NCI-H69 (cell line): ENCODE data around the gene LYPD1.

Experiments used
- DNase-seq: peaks from one replicate; lab custom pipeline; 2025; lab: John Stamatoyannopoulos, UW

LYPD1 gene

GRCh38 chr2:132668189-132668823 lies 1.7 kb downstream of the LYPD1 start:
- no peak for DNase-seq

DNA sequence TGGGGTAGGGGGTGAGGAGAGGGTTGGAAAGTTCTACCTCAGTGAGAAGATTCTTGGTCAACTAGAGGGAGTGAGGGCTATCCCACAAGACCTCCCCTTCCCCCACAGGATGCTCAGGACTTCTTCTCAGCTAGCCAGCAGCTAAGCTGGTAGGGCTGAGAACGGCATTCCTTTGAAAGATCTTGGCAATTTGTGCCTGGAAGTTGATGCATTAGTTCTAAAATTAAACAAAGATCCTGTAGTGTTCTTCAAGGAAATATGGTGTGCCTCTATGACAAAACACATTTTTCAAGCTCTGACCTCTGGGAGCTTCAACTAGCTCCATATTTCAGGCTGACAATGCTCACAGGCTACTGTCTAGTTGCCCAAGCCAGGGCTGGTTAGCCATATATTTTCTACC lies 2.3 kb downstream of the LYPD1 start:
- no peak for DNase-seq

DNA sequence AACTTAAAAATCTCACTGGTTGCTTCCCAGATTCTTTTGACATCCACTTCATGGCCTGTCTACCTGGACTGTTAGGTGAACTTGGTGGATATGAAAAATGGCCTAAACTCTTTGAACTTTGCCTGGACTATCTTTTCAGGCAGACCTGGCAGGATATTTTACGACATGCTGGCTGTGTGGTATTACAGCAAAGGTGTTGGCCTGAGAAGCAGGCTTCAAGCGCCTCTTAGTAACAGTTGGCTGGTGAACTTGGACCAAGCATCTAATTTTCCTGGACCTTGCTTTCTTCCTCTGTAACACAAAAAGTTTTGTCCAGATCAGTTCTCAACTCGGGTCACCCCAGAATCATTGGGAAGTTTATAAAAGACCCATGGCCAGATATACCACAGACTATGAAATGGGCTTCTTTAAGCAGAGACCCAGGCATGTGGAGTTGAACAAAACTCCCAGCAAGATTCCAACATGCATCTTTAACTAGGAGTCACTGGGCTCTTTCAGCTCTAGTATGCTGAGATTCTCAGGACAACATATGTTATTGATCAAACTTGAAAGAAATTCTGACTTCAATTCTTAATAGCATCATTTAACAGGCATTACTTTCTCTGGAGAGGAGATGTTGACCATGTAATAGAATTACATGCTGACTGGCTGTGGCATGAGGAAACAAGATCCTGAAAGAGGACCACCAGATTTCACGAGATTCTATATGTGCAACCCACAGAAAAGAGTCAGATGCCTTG lies 4.4 kb downstream of the LYPD1 start:
- no peak for DNase-seq

DNA sequence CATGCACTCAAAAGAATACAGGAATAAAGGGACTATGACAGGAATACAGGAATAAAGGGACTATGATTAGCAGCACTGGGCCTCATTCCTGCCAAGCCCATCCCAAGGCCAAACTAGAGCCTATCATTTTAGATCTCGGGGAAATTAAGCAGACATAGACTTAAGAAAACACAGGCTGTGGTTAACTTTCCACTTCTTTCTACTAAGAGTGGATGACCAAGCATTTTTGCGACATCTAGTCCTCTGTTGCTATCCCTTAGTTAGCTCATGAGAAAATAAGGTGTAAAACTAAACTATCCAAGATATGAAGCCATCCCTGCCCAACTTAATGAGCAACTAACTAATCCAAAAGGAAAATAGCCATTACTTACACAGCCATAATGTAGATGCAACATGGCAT lies 5.9 kb downstream of the LYPD1 start:
- DNase-seq = no peak

DNA sequence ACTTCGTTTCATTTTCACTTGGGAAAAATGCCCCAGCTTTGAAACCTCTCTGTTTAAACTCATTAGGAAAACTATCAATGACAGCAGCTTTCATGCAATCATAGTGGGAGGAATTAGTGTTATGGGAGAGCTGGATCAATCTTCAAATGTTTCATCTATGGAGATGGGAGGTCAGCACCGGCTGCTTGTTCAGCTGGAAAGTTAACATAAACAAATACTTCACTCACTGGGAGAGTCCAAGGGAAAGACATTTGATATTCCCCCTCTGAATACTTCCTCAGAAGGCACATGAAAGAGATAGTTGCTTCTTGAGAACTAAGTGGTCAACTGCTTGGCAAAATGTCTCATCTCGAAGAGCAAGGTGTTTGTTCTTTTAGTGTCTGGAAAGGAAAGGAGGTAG lies 7.3 kb downstream of the LYPD1 start:
- DNase-seq = no peak

DNA sequence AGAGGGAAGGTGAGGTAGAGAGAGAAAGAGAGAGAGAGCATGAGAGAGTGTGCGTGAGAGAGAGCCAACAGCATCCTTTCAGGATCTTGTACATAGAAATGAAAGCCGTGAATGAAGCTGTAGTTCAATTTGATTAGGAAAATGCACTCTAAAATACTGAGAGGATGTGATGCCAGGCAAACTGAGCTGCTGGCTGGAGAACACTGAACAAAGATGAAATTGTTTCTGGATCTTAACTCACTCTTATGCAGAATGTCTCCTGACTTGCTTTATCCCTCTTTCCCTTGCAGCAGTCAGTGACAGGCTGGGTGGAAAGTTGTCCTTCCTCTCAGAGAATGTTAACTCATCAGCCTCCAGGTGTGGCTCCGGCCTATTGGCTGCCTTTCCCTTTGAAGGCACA lies 10.7 kb downstream of the LYPD1 start:
- DNase-seq = no peak

DNA sequence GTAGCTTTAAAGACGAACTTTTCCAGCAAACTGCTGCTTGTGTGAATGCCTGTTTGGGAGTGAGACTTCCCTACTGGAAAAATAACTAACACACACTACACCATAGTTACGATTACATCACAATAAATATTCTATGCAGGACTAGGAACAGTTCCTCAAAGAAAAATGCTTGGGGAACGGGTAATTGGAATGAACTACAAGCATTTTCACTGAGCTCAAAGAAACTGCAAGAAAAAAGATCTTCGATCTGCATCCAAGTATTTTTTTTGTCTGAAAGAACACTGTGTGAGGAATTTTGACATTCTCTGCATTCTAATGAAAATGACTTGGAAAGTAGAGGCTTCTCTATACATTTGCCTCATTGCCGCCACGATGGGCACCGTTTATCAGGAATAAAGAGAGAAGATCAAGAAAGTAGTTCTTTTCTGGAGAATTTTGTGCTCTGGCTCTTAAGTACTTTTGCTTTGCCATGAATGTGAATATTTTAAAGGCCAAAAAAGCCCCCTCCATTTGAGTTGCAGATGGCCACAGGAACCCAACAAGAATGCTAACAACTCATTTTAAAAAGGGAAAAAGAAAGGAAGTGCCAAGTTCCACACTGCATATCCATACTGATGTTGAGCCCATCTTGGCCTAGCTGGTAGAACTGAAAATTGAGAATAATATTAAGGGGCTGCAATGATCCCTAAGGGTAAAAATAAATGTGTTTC lies 13.6 kb downstream of the LYPD1 start:
- DNase-seq = no peak

GRCh38 chr2:132654968-132655367 lies 15.0 kb downstream of the LYPD1 start:
- no peak for DNase-seq

- no peak for DNase-seq
Measured at GRCh38 chr2:132654335-132654734, 15.7 kb downstream of the LYPD1 start.

GRCh38 chr2:132652474-132652873 lies 17.5 kb downstream of the LYPD1 start:
- no peak for DNase-seq

GRCh38 chr2:132651115-132652045 lies 18.6 kb downstream of the LYPD1 start:
- DNase-seq = peak; percentile 1

DNA sequence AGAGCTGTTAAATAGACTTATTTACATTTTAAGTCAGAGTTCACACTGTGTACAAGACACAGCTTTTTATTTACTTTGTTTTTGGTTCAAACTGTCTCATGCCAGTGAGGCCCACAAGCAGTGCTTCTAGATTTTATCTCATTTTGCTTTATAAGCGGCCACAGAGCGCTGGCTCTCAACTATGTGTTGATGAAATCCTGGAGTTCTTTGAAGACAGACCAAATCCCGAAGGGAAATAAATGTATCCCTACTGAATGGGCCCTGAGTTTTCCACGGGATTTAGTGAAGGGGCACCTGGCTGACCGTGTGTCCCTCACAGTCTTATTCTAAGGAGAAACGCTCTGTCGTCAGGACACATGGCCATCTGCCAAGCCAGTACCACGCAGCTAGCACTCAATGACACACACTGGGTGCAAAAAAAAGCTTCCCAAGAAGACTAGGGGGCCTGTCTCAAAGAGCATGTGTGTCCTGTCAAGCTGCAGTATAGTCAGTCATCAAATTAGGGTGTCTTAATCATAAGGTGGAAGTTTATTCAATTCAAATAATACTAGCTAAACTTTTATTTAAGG lies 23.4 kb downstream of the LYPD1 start:
- no peak for DNase-seq

GRCh38 chr2:132645722-132646539 lies 24.1 kb downstream of the LYPD1 start:
- DNase-seq = no peak

DNA sequence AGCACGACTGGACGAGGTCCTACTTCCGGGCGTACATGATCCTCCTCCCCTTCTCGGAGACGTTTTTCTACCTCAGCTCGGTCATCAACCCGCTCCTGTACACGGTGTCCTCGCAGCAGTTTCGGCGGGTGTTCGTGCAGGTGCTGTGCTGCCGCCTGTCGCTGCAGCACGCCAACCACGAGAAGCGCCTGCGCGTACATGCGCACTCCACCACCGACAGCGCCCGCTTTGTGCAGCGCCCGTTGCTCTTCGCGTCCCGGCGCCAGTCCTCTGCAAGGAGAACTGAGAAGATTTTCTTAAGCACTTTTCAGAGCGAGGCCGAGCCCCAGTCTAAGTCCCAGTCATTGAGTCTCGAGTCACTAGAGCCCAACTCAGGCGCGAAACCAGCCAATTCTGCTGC lies 24.8 kb downstream of the LYPD1 start:
- DNase-seq = no peak

DNA sequence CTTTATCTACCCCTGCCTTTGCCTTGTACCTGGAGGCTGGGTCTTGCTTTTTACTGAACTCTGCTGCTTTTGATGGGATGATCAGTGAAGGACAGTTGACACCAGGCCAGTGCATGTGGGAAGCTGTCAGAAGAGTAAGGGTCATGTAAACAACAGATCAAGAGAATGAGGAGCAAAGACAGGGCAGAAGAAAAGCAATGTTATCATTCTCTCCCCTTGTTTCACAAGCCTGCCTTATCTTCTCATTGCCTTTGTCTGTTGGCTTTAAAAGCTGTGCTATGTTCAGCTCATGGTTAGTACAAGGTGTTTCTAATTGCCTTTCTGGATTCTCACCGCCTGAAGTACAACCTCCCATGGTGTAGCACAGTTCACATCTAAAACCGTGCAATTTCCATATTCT lies 27.6 kb downstream of the LYPD1 start:
- no peak for DNase-seq

- no peak for DNase-seq
Measured at GRCh38 chr2:132641819-132642218, 28.2 kb downstream of the LYPD1 start.

DNA sequence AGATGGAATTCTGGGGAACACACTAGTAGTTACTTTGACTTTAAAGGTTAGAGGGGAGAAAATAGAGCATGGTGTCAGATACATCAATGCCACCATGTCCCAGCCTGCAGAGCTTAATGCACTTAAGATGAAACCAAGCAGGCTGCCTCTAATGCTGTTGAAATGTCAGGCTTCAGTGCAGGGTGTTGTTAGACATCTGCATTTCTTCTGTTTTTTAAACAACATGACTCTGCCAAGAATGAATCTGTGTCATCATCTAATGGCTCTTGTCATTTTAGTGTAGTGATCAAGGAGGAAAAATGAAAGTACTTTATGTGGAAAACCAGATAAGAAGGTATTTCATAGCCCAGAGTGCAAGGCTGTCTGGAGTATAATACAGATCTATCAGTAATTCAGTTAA lies 29.9 kb downstream of the LYPD1 start:
- DNase-seq = no peak

DNA sequence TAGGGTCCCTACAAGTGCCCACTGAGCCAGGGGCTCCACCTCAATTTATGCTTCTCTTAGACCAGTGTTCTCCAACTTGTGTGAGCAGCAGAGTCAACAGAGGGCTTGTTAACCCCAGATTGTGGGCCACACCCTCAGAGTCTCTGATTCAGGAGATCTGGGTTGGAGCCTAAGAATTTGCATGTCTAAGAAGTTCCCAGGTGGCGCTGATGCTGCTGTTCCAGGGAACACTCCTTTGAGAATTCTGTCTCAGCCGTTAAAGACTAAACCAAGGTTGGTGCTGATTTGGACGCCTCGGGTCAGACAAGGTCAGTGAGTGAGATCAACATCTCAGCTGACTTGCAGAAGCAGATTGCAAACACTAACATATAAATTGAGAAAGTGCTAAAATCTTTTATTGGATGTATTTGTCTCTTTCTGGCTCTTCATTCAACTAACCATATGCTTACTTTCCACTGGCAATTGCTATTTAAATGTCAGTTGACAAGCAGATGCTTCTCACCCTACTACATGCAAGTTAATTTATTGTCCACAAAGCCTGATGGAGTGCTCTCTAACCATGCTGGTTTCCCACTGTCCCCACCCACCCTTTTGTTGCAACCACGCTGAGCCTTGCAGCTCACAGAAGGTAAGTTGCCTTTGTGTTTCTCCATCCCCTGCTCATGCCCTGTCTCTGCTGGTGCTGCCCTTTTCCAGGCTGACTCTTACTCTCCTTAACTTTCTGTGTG lies 31.5 kb downstream of the LYPD1 start:
- no peak for DNase-seq

DNA sequence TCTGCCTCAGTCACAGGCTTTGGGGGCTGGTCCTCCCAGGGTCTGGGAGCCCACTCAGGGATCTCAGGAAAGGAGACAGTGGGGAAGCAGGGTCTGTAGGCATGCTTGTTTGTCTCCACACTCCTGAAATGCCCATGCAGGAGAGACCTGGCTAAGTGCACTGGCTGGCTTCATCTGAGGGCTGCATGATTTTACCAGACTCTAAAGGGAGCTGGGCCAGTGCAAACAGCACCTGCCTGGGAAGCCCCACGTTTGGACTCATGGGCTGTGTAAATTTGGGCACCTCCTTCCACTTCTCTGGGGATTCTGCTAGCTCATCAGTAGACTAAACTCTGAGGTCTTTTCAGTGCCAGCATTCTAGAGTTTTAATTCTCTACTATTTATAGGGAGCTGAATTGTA lies 33.7 kb downstream of the LYPD1 start:
- DNase-seq = no peak

GRCh38 chr2:132633635-132634034 lies 36.4 kb downstream of the LYPD1 start:
- DNase-seq = no peak
